WTC11 (cell line): Measurements from ENCODE around the gene DYRK3. TPM values are rescaled to one million over a fixed set of nuclear protein-coding genes. Genes with fewer than 3 reads are reported as not detected.
A peak's percentile ranks its signal among the peaks of the same experiment; 100 is the strongest.

Experiments used
- ATF3 ChIP-seq: sonication (generic); formaldehyde crosslinking; conservative IDR thresholded peaks from 2 replicates; pipeline ENCODE4 v1.8.1; 2022; ENCODE audit warnings: mild to moderate bottlenecking, missing genetic modification reagents
- CBFB ChIP-seq: sonication (generic); formaldehyde crosslinking; IDR thresholded peaks from 2 replicates; pipeline ENCODE4 v1.8.1; 2022; ENCODE audit warnings: mild to moderate bottlenecking, low read depth, missing genetic modification reagents
- CREB1 ChIP-seq: sonication (generic); formaldehyde crosslinking; IDR thresholded peaks from 2 replicates; pipeline ENCODE4 v1.8.0; 2023; ENCODE audit warnings: mild to moderate bottlenecking, missing genetic modification reagents
- E2F4 ChIP-seq: sonication (generic); formaldehyde crosslinking; IDR thresholded peaks from 2 replicates; pipeline ENCODE4 v1.8.1; 2022; ENCODE audit warnings: low read depth, mild to moderate bottlenecking, moderate library complexity, missing genetic modification reagents, borderline replicate concordance
- ERG ChIP-seq: fragments of 250-450 bp; sonication (Bioruptor Pico); IDR thresholded peaks from 2 replicates; pipeline ENCODE4 v1.8.0; 2021; ENCODE audit warnings: mild to moderate bottlenecking
- FOXJ3 ChIP-seq: sonication (generic); formaldehyde crosslinking; IDR thresholded peaks from 2 replicates; pipeline ENCODE4 v1.9.0; 2021; ENCODE audit warnings: missing genetic modification reagents, mild to moderate bottlenecking, borderline replicate concordance
- FOXP1 ChIP-seq: sonication (generic); formaldehyde crosslinking; IDR thresholded peaks from 2 replicates; pipeline ENCODE4 v1.8.0; 2022; ENCODE audit warnings: missing genetic modification reagents, mild to moderate bottlenecking, moderate library complexity, borderline replicate concordance
- FOXP4 ChIP-seq: sonication (generic); formaldehyde crosslinking; IDR thresholded peaks from 2 replicates; pipeline ENCODE4 v1.8.0; 2022; ENCODE audit warnings: mild to moderate bottlenecking, missing genetic modification reagents
- JAZF1 ChIP-seq: fragments of 250-450 bp; sonication (Bioruptor Pico); IDR thresholded peaks from 2 replicates; pipeline ENCODE4 v1.9.0; 2021; ENCODE audit warnings: moderate library complexity, mild to moderate bottlenecking, inconsistent platforms
- JUN ChIP-seq: sonication (generic); formaldehyde crosslinking; IDR thresholded peaks from 2 replicates; pipeline ENCODE4 v1.8.0; 2023; ENCODE audit warnings: mild to moderate bottlenecking, missing genetic modification reagents
- MLX ChIP-seq: sonication (generic); formaldehyde crosslinking; IDR thresholded peaks from 2 replicates; pipeline ENCODE4 v1.8.1; 2023; ENCODE audit warnings: mild to moderate bottlenecking, missing genetic modification reagents, moderate library complexity
- MYBL2 ChIP-seq: sonication (generic); formaldehyde crosslinking; IDR thresholded peaks from 2 replicates; pipeline ENCODE4 v1.8.1; 2023; ENCODE audit warnings: mild to moderate bottlenecking, moderate library complexity, missing genetic modification reagents
- NFE2L1 ChIP-seq: sonication (generic); formaldehyde crosslinking; IDR thresholded peaks from 2 replicates; pipeline ENCODE4 v1.8.1; 2023; ENCODE audit warnings: missing genetic modification reagents
- NFYB ChIP-seq: sonication (generic); formaldehyde crosslinking; conservative IDR thresholded peaks from 2 replicates; pipeline ENCODE4 v1.8.0; 2022; ENCODE audit warnings: low read depth, missing genetic modification reagents
- SOX15 ChIP-seq: fragments of 250-450 bp; sonication (Bioruptor Pico); IDR thresholded peaks from 2 replicates; pipeline ENCODE4 v1.9.0; 2021; ENCODE audit warnings: mild to moderate bottlenecking
- TP53 ChIP-seq: sonication (generic); formaldehyde crosslinking; IDR thresholded peaks from 2 replicates; pipeline ENCODE4 v1.8.1; 2023; ENCODE audit warnings: mild to moderate bottlenecking, missing genetic modification reagents
- ZMAT4 ChIP-seq: fragments of 250-450 bp; sonication (Bioruptor Pico); IDR thresholded peaks from 2 replicates; pipeline ENCODE4 v1.9.0; 2021; ENCODE audit warnings: mild to moderate bottlenecking
- ZNF396 ChIP-seq: fragments of 250-450 bp; sonication (Bioruptor Pico); IDR thresholded peaks from 2 replicates; pipeline ENCODE4 v1.8.0; 2021; ENCODE audit warnings: mild to moderate bottlenecking, moderate library complexity, borderline replicate concordance
- ZNF416 ChIP-seq: fragments of 250-450 bp; sonication (Bioruptor Pico); IDR thresholded peaks from 2 replicates; pipeline ENCODE4 v1.9.0; 2021; ENCODE audit warnings: mild to moderate bottlenecking, inconsistent platforms
- ZNF425 ChIP-seq: fragments of 250-450 bp; sonication (Bioruptor Pico); conservative IDR thresholded peaks from 2 replicates; pipeline ENCODE4 v1.9.0; 2021; ENCODE audit warnings: mild to moderate bottlenecking
- ZNF532 ChIP-seq: fragments of 250-450 bp; sonication (Bioruptor Pico); IDR thresholded peaks from 2 replicates; pipeline ENCODE4 v1.9.0; 2021; ENCODE audit warnings: mild to moderate bottlenecking, borderline replicate concordance
- ZNF671 ChIP-seq: fragments of 250-450 bp; sonication (Bioruptor Pico); IDR thresholded peaks from 2 replicates; pipeline ENCODE4 v1.8.0; 2021; ENCODE audit warnings: mild to moderate bottlenecking
- total RNA-seq: library from RNA; stranded (reverse); gene quantifications from 3 replicates; pipeline ENCODE4 v1.2.3, GENCODE V29; 2021

Gene DYRK3
- total RNA-seq, 1 experiment from 2014 or later: 7.8 TPM

GRCh38 chr1:206612129-206612876 lies 23.0 kb upstream of the DYRK3 start, which contains the start of gene EIF2D (continued):
- TF ChIP-seq ZNF532 (0 out of 2 replicates have a peak, but pooled peaks have one; percentile 7), NFE2L1 (CRISPR knock-in tag) (peak; percentile 74; the same call in 1 of the 2 replicates), SOX15 (CRISPR knock-in tag) (no peak), ZNF671 (CRISPR knock-in tag) (no peak), FOXJ3 (no peak), FOXP1 (CRISPR knock-in tag) (peak; percentile 95), E2F4 (CRISPR knock-in tag) (0 out of 2 replicates have a peak, but pooled peaks have one; percentile 43), CBFB (CRISPR knock-in tag) (no peak), ERG (no peak), JUN (CRISPR knock-in tag) (peak; percentile 74; the same call in 1 of the 2 replicates), FOXP4 (CRISPR knock-in tag) (peak; percentile 73; the same call in 1 of the 2 replicates), JAZF1 (CRISPR knock-in tag) (no peak), ZNF396 (no peak), ZNF416 (CRISPR knock-in tag) (peak; percentile 86; the same call in 1 of the 2 replicates), ZNF425 (CRISPR knock-in tag) (no peak), TP53 (CRISPR knock-in tag) (no peak), ATF3 (no peak), ZMAT4 (CRISPR knock-in tag) (no peak), CREB1 (CRISPR knock-in tag) (peak; percentile 69), MLX (CRISPR knock-in tag) (no peak), NFYB (CRISPR knock-in tag) (0 out of 2 replicates have a peak, but pooled peaks have one; percentile 17), MYBL2 (CRISPR knock-in tag) (peak; percentile 89)
